Astrocyte (in vitro differentiated cells and primary cell): Measurements from ENCODE around the gene VIPR2. TPM values are rescaled to one million over a fixed set of nuclear protein-coding genes. Genes with fewer than 3 reads are reported as not detected.

Source experiments
- DNase-seq: peaks from one replicate; pipeline ENCODE4 v3.0.0-alpha.2; 2010; ENCODE audit warnings: low read depth
- FAIRE-seq: peaks from 2 replicates; lab custom pipeline; 2011; peaks lifted over from hg19 to GRCh38; lab: Jason Lieb, UNC
- H2AFZ ChIP-seq: 2 replicates; pipeline ENCODE4 v1.6.0; 2012; ENCODE audit warnings: low read depth, low read length, inconsistent platforms
- H3K27ac ChIP-seq: 2 replicates; pipeline ENCODE4 v1.5.1; 2011; ENCODE audit warnings: low read depth, low read length, inconsistent platforms
- H3K27me3 ChIP-seq: 2 replicates; pipeline ENCODE4 v1.6.0; 2011; ENCODE audit warnings: low read length, inconsistent platforms; ENCODE audit not compliant: insufficient read depth
- H3K36me3 ChIP-seq: 2 replicates; pipeline ENCODE4 v1.5.1; 2011; ENCODE audit warnings: low read length, inconsistent platforms; ENCODE audit not compliant: insufficient read depth
- H3K4me1 ChIP-seq: 2 replicates; pipeline ENCODE4 v1.5.1; 2011; ENCODE audit warnings: low read length, inconsistent platforms; ENCODE audit not compliant: insufficient read depth
- H3K4me2 ChIP-seq: 2 replicates; pipeline ENCODE4 v1.6.0; 2012; ENCODE audit warnings: low read length, inconsistent platforms
- H3K4me3 ChIP-seq: 2 replicates; pipeline ENCODE4 v1.5.1; 2011; ENCODE audit warnings: low read depth, mild to moderate bottlenecking, low read length, inconsistent platforms; ENCODE audit not compliant: insufficient read depth
- H3K79me2 ChIP-seq: 2 replicates; pipeline ENCODE4 v1.6.0; 2012; ENCODE audit warnings: mild to moderate bottlenecking, low read length, inconsistent platforms; ENCODE audit not compliant: insufficient read depth
- H3K9ac ChIP-seq: 2 replicates; pipeline ENCODE4 v1.6.0; 2012; ENCODE audit warnings: mild to moderate bottlenecking, low read length, inconsistent platforms
- H3K9me3 ChIP-seq: 2 replicates; pipeline ENCODE4 v1.5.1; 2012; ENCODE audit warnings: low read depth, mild to moderate bottlenecking, low read length, inconsistent platforms; ENCODE audit not compliant: insufficient read depth
- H4K20me1 ChIP-seq: 2 replicates; pipeline ENCODE4 v1.6.0; 2012; ENCODE audit warnings: low read length, inconsistent platforms; ENCODE audit not compliant: insufficient read depth
- H3K27ac Mint-ChIP-seq: one replicate; pipeline ENCODE4 v1.8.0; 2021; ENCODE audit warnings: mild to moderate bottlenecking, mixed read lengths; ENCODE audit not compliant: unreplicated experiment
- H3K27me3 Mint-ChIP-seq: one replicate; pipeline ENCODE4 v1.8.0; 2021; ENCODE audit warnings: low read depth, mixed read lengths; ENCODE audit not compliant: unreplicated experiment
- H3K36me3 Mint-ChIP-seq: one replicate; pipeline ENCODE4 v1.8.0; 2021; ENCODE audit warnings: low read depth, mixed read lengths; ENCODE audit not compliant: unreplicated experiment
- H3K4me1 Mint-ChIP-seq: one replicate; pipeline ENCODE4 v1.8.0; 2021; ENCODE audit warnings: low read depth, mixed read lengths; ENCODE audit not compliant: unreplicated experiment
- H3K4me3 Mint-ChIP-seq: one replicate; pipeline ENCODE4 v1.8.0; 2021; ENCODE audit warnings: mild to moderate bottlenecking, moderate library complexity, mixed read lengths; ENCODE audit not compliant: unreplicated experiment
- H3K9me3 Mint-ChIP-seq: one replicate; pipeline ENCODE4 v1.8.0; 2021; ENCODE audit warnings: mild to moderate bottlenecking, mixed read lengths; ENCODE audit not compliant: unreplicated experiment
- CTCF ChIP-seq: IDR thresholded peaks from 2 replicates; pipeline ENCODE4 v1.5.1; 2011; ENCODE audit warnings: low read depth, mild to moderate bottlenecking, inconsistent platforms, low read length, moderate library complexity; ENCODE audit not compliant: insufficient read depth
- EZH2 ChIP-seq: IDR thresholded peaks from 2 replicates; pipeline ENCODE4 v1.6.1; 2012; ENCODE audit warnings: mild to moderate bottlenecking, low read length, inconsistent platforms; ENCODE audit not compliant: insufficient read depth
- total RNA-seq: library from RNA; stranded (reverse); gene quantifications from 2 replicates; pipeline ENCODE4 v1.2.1, GENCODE V29; 2021

VIPR2 gene
- total RNA-seq, 1 donor from 2014 or later = 0.68 TPM

DNA sequence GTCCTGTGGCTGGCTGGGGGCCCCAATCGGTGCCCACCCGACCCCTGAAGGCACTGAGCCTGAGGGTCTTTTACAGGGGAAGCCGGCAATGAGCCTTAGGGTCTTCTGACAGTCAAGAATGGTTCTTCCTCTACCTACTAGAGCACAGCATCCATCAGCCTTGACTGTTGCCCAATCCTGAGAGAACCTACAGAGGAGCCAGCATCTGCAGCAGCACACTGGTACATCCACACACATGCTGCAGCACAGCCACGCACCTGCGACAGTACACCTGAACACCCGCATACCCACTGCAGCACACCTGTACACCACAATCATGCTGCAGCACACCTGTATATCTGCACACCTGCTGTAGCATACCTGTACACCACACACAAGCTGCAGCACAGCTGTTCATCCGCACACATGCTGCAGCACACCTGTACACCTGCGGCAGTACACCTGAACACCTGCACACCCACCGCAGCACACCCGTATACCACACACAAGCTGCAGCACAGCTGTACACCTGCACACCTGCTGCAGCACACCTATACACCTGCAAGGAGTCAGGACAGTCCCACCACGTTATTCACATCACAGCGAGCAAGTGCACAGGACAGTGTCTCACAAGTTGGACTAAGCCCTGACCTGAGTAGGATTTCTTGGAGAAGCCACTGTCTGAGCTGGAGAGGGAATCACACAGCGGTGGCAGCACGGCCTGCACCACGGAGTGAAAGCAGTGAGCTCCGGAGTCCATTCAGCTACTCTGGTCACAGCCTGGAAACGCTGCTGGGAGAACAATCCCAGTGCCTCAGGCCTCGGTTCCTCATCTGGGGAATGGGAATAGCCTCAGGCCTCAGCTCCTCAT, 56.4 kb downstream of the VIPR2 start:
- Mint-ChIP-seq H3K27ac (no peak overlapping the region), H3K27me3 (peaks cover 18% of the 10 kb centered on the region), H3K4me3 (no peak overlapping the region), H3K4me1 (no peaks in the 10 kb centered on the region), H3K36me3 (no peaks in the 10 kb centered on the region), H3K9me3 (no peaks in the 10 kb centered on the region)
- no peak overlapping the region for H3K9ac ChIP-seq
- H3K27ac ChIP-seq = no peak overlapping the region
- no peak overlapping the region for H2AFZ ChIP-seq
- no peaks in the 10 kb centered on the region for H3K4me1 ChIP-seq
- H3K4me3 ChIP-seq = no peak overlapping the region
- no peak for TF ChIP-seq CTCF
- TF ChIP-seq EZH2 = no peak
- no peak overlapping the region for H3K4me2 ChIP-seq
- FAIRE-seq (no peak), DNase-seq (no peak)
- H3K79me2 ChIP-seq = no peaks in the 10 kb centered on the region
- no peaks in the 10 kb centered on the region for H3K36me3 ChIP-seq
- no peaks in the 10 kb centered on the region for H4K20me1 ChIP-seq
- H3K27me3 ChIP-seq = no peaks in the 10 kb centered on the region
- H3K9me3 ChIP-seq = no peaks in the 10 kb centered on the region

GRCh38 chr7:159086301-159086925, 58.3 kb downstream of the VIPR2 start:
- Histone ChIP-seq H3K79me2 (no peaks in the 10 kb centered on the region), H3K9me3 (peaks cover 4% of the 10 kb centered on the region), H3K4me2 (no peak overlapping the region), H2AFZ (no peak overlapping the region), H3K27ac (no peak overlapping the region), H4K20me1 (no peaks in the 10 kb centered on the region), H3K4me1 (no peaks in the 10 kb centered on the region), H3K4me3 (no peak overlapping the region), H3K27me3 (no peaks in the 10 kb centered on the region), H3K9ac (no peak overlapping the region), H3K36me3 (no peaks in the 10 kb centered on the region)
- DNase-seq (no peak), FAIRE-seq (no peak)
- Mint-ChIP-seq H3K4me1 (no peaks in the 10 kb centered on the region), H3K36me3 (no peaks in the 10 kb centered on the region), H3K27ac (no peak overlapping the region), H3K4me3 (no peak overlapping the region), H3K9me3 (no peaks in the 10 kb centered on the region), H3K27me3 (peaks cover 18% of the 10 kb centered on the region)
- no peak for TF ChIP-seq EZH2
- no peak for TF ChIP-seq CTCF
